ACHN (cell line): ENCODE results near the gene SMURF2.

Experiments used
- DNase-seq: peaks from one replicate; pipeline ENCODE4 v3.0.0-alpha.2; 2015
- in situ Hi-C: cut with HindIII; loops from 2 replicates; pipeline ENCODE4 v1.10.0; 2017; ENCODE audit warnings: low sequenced_read_pairs, low pct_ligation_motif_present, low pct_unique_long_range_greater_than_20kb

The SMURF2 gene

GRCh38 chr17:64661976-64662773 is at the start of gene SMURF2:
Gene SMURF2, minus strand, starts transcription at chr17:64662307. Its CDS starts 427 bp downstream, at chr17:64661880.
- DNase-seq = peak; percentile 82
- in situ Hi-C loops = no loop called here

DNA sequence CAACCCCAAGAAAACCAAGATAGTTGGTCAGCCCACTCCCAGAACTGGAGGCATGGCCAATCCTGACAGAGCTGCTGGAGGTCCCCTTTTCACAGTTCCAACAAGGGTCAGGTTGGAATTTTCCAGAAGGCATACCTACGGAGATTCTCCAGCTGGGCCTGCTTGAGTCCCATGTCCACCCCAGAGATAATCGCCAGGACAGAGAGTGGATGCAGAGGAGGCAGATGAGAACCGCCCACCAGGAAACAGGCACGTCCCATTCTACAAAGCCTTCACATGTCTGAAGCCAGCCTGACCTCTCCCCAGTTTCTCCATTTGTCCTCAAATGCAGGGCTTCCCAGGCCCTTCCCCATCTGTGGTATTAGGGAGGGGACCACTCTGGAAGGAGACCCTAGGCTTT is 47.4 kb upstream of the SMURF2 start:
- DNase-seq = no peak
- in situ Hi-C loops = no loop called here

DNA sequence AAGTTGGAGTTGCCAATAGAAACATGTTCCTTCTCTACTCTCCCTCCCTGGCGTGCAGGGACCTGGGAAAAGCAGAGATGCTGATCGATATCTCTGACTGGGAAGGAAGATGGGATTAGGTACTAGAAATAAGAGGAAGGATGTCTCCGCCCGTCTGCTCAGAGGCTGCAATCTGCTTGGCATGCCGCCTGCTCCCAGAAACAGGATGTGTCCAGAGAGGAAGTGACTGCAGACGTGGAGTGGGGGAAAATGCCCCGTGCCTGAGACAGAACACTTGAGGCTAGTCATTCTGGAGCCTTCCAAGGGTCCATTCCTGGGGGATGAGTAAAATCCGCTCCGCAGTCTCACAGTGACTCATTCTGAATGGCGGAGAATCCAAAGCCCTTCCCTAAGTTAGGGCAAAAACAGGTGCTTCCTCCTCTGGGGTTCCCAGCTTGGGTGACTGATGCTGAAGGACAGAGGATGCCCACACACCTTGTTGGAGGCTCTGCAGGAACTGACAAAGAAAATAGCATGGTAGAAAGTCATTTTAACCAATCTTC is 45.0 kb upstream of the SMURF2 start:
- DNase-seq = peak; percentile 99
- in situ Hi-C loops = no loop called here

- in situ Hi-C loops = no loop called here
- DNase-seq = peak; percentile 56
Observed at GRCh38 chr17:64706224-64707049, 44.3 kb upstream of the SMURF2 start.

- in situ Hi-C loops = no loop called here
- DNase-seq = no peak
Observed at GRCh38 chr17:64702815-64703214, 40.7 kb upstream of the SMURF2 start.

DNA sequence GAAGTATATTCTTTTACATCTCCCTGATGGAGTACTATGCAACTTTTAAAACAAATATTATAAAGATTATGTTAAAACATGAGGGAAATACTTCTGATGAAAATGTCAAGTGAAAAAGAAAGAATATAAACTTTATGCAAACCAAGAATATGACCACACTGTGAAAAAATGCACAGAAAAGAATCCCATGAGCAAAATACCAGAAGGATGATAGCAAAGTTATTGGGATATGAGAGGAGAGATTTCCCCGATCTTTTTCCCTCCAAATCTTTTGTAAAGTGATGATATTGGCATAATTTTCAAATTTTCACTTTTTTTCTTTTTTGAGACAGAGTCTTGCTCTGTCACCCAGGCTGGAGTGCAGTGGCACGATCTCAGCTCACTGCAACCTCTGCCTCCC is 36.6 kb upstream of the SMURF2 start:
- DNase-seq = no peak
- in situ Hi-C loops = no loop called here

- in situ Hi-C loops = no loop called here
- no peak for DNase-seq
Observed at GRCh38 chr17:64694207-64694606, 32.1 kb upstream of the SMURF2 start.

- no peak for DNase-seq
- in situ Hi-C loops = no loop called here
Observed at GRCh38 chr17:64692187-64692586, 30.1 kb upstream of the SMURF2 start.

DNA sequence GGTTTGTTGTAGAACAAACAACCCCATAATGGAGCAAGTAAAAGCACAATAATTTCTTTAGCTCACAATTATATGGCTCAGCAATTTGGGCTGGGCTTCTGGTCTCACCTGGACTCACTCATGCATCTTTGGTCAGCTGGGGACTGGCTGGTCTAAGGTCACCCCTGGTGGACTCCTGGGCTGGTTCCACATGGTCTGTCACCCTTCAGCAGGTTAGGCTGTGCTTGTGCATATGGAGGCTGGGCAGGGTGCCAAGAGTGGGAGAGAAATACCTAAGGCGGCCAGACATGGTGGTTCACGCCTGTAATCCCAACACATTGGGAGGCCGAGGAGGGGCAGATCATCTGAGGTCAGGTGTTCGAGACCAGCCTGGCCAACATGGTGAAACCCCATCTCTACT is 27.0 kb upstream of the SMURF2 start:
- in situ Hi-C loops = no loop called here
- no peak for DNase-seq

DNA sequence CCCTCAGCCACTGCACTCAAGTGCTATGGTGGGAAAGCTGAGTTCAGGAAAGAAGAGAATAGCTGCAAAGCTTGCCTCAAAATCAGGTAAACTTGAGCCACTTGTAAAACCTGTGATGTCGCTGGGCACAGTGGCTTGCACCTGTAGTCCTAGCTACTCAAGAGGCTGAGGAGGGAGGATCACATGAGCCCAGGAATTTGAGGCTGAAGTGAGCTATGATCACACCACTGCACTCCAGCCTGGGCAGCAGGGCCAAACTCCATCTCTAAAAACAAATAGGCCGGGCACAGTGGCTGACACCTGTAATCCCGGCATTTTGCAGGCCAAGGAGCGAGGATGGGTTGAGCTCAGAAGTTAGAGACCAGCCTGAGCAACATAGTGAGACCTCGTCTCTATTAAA is 26.4 kb upstream of the SMURF2 start:
- DNase-seq = no peak
- in situ Hi-C loops = no loop called here

DNA sequence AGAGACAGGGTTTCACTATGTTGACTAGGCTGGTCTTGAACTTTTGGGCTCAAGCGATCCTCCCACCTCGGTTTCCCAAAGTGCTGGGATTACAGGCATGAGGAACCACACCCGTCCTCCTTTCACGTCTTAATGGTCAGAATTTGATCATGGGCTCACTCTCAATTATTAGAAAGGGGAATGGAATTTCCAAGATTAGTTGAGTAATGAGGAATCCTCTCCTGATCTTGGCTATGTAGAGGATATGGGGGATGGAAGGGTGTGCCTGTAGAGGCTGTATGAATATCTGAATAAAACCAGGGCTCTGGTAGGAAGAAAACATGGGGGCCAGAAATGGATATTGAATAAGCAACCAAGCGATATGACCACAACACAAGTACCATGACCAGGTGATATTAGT is 25.9 kb upstream of the SMURF2 start:
- in situ Hi-C loops = no loop called here
- DNase-seq = no peak

GRCh38 chr17:64687376-64687775 is 25.3 kb upstream of the SMURF2 start:
- in situ Hi-C loops = no loop called here
- DNase-seq = no peak

- DNase-seq = no peak
- in situ Hi-C loops = no loop called here
Observed at GRCh38 chr17:64686705-64687104, 24.6 kb upstream of the SMURF2 start.

DNA sequence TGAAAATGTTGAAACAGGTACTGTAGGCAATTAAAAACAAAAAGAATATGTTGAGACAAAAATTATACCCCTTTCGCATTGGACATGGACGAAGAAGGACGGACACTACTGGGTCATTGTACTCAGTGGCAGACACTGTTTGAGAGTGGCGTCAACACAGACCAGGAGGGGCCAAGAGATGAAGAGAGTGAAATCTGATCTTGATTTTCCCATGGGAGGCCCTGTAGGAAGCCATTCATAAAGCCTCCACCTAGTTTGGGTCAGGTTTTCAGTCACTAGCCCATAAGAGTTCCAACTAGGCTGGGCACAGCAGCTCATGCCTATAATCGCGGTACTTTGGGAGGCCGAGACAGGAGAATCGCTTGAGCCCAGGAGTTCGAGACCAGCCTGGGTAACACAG is 23.6 kb upstream of the SMURF2 start:
- DNase-seq = no peak
- in situ Hi-C loops = no loop called here

- DNase-seq = no peak
- in situ Hi-C loops = no loop called here
Observed at GRCh38 chr17:64683796-64684195, 21.7 kb upstream of the SMURF2 start.

DNA sequence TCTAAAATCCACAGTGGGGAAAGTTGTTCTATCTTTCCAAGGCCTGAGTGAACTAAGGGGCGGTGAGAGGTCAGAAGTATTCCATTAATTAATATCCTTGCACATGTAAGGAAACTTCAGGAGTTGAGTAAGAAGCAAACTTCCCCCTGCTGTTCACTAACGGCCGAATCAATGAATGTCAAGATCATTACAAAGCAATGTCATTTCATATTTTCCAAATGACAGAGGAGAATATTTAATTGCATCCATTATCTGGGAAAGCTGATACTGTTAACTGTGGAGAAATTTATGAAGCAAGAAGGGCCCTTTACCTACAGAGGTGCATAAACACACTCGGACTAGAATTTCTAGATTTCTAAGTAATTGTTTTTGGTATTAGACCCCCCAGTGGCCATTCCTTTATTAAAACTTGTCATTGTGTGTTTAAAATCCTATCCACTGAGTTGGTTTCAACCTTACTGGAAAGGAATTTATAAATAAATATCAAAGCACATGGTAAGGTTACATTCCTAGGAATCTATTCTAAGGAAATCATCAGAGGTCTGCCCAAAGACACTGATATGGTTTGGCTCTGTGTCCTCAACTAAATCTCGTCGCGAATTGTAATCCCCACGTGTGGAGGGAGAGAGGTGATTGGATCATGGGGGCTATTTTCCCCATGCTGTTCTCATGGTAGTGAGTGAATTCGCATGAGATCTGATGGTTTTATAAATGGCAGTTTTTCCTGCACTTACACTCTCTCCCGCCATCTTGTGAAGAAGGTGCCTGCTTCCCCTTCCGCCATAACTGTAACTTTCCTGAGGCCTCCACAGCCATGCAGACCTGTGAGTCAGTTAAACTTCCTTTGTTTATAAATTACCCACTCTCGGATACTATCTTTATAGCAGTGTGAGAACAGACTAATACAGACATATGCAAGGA is 20.4 kb upstream of the SMURF2 start:
- DNase-seq = peak; percentile 79
- in situ Hi-C loops = no loop called here

DNA sequence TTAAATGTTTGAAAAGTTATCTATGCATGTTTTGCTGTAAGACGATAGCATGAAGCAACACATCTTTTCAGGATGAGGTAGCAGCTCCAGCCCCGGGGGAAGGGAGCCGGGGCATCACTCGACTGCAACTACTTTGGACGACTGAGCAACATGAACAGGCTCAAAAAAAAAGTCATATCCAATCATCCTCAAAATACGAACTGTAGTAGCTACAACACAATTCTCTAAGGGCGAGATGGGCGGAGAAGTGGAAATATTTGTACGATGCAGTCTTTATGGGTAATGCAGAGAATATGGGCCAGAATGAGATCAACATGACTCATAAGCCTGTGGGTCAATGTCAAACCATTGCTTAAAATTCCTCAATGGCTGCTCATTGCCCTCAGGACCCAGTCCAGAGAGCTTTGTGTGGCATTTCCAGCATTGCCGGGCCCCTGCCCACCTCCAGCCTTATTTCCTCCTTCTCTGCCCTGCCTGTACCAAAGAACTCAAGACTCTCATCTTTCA is 17.7 kb upstream of the SMURF2 start:
- in situ Hi-C loops = no loop called here
- DNase-seq = peak; percentile 99

DNA sequence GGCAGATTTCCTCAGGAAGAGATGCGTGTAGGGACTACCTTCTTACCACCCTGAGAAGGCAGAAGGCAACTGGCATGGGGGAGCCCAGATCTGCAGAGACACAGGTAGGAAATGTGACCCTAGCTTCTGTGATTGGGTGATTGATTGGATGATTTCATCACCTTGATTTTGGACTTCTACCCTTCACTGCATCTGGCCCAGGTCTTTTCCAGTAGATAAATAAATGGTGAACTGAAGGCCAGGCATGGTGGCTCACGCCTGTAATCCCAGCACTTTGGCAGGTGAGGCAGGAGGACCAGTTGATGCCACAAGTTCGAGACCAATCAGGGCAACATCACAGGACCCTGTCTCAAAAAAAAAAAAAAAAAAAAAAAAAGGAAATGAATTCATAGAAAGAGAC is 14.7 kb upstream of the SMURF2 start:
- no peak for DNase-seq
- in situ Hi-C loops = no loop called here
